Endothelial cell of umbilical vein (primary cell): ENCODE measurements around the gene PGA5.
"Not testable (repeated sequence)": the region's sequence is repeated elsewhere in the genome, so short reads cannot be mapped to it uniquely, and the experiment has no call there.

Source experiments
- EZH2 ChIP-seq: IDR thresholded peaks from 2 replicates; pipeline ENCODE4 v1.6.1; 2012; ENCODE audit warnings: borderline replicate concordance, low read depth, mild to moderate bottlenecking, moderate library complexity, low read length, inconsistent platforms; ENCODE audit not compliant: severe bottlenecking
- JUN ChIP-seq: IDR thresholded peaks from 2 replicates; pipeline ENCODE4 v1.6.1; 2011; ENCODE audit warnings: borderline replicate concordance, low read depth; ENCODE audit not compliant: insufficient read length, insufficient read depth
- MYC ChIP-seq: IDR thresholded peaks from one replicate; pipeline ENCODE4 v1.6.1; 2011; ENCODE audit warnings: mild to moderate bottlenecking, low read depth, low read length
- POLR2A ChIP-seq: IDR thresholded peaks from 2 replicates; pipeline ENCODE4 v1.6.1; 2012; ENCODE audit warnings: low read depth, mild to moderate bottlenecking, control low read depth, low read length
- POLR2AphosphoS5 ChIP-seq: IDR thresholded peaks from 2 replicates; pipeline ENCODE4 v1.6.1; 2012; ENCODE audit warnings: low read depth, mild to moderate bottlenecking, control low read depth, low read length, moderate library complexity; ENCODE audit not compliant: insufficient read depth
- TF ChIP-seq, protein P1 (sequence below), 2 donors: IDR thresholded peaks; 1 replicate in 1 of 2; 2 replicates in 1 of 2; pipeline ENCODE4 v1.5.1; 2011; ENCODE audit warnings: low read length in 2 of 2, mild to moderate bottlenecking in 2 of 2, moderate library complexity in 2 of 2, control low read depth in 1 of 2, inconsistent platforms in 1 of 2, low read depth in 1 of 2; ENCODE audit not compliant: insufficient read depth in 1 of 2; ENCODE audit errors: extremely low read depth in 1 of 2
- TF ChIP-seq, protein P2 (sequence below): IDR thresholded peaks from 2 replicates; pipeline ENCODE4 v1.6.1; 2011; ENCODE audit not compliant: insufficient read depth, insufficient read length

DNA sequence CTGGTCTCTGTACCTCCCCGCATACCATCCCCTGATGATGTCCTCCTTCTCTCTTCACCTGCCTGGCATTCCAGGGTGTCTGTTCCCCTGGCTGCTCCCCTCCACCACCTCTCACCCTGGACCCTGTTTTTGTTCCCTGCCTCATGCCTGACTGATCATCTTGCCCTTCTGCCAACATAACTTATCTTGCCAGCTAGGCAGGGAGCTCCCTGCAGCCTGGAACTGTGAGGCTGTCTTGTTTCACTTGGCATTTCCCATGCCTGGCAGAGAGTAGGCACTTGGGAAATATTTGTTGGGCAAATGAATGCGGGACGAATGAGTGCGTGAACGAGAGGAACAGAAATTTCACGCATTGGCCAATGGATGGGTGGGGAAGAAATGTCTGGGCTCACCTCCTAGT lies 11.5 kb upstream of the PGA5 start:
- TF ChIP-seq, protein P1, sequence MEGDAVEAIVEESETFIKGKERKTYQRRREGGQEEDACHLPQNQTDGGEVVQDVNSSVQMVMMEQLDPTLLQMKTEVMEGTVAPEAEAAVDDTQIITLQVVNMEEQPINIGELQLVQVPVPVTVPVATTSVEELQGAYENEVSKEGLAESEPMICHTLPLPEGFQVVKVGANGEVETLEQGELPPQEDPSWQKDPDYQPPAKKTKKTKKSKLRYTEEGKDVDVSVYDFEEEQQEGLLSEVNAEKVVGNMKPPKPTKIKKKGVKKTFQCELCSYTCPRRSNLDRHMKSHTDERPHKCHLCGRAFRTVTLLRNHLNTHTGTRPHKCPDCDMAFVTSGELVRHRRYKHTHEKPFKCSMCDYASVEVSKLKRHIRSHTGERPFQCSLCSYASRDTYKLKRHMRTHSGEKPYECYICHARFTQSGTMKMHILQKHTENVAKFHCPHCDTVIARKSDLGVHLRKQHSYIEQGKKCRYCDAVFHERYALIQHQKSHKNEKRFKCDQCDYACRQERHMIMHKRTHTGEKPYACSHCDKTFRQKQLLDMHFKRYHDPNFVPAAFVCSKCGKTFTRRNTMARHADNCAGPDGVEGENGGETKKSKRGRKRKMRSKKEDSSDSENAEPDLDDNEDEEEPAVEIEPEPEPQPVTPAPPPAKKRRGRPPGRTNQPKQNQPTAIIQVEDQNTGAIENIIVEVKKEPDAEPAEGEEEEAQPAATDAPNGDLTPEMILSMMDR (IDR thresholded peaks at IDR 0.05; ENCODE audit: extremely low read depth in 1 of 2, insufficient read depth in 1 of 2, low read depth in 1 of 2, low read length in 2 of 2): not testable (repeated sequence)
- not testable (repeated sequence) for TF ChIP-seq POLR2A, EZH2, JUN, POLR2AphosphoS5, MYC
- TF ChIP-seq, protein P2, sequence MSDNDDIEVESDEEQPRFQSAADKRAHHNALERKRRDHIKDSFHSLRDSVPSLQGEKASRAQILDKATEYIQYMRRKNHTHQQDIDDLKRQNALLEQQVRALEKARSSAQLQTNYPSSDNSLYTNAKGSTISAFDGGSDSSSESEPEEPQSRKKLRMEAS: not testable (repeated sequence)
